GM18951 (cell line): ENCODE data around the gene SPECC1L.

ENCODE experiments used
- POLR2A ChIP-seq: IDR thresholded peaks from 4 replicates; pipeline ENCODE4 v1.6.1; 2011; ENCODE audit warnings: mild to moderate bottlenecking; ENCODE audit not compliant: insufficient read length, insufficient read depth; ENCODE audit errors: extremely low read depth
- in situ Hi-C: fragments of 300-500 bp; cut with MboI; formaldehyde crosslinking; loops from one replicate; pipeline ENCODE4 v1.12.0; 2022; ENCODE audit warnings: low sequenced_read_pairs, mixed read lengths, inconsistent platforms; ENCODE audit not compliant: unreplicated experiment

The SPECC1L gene

DNA sequence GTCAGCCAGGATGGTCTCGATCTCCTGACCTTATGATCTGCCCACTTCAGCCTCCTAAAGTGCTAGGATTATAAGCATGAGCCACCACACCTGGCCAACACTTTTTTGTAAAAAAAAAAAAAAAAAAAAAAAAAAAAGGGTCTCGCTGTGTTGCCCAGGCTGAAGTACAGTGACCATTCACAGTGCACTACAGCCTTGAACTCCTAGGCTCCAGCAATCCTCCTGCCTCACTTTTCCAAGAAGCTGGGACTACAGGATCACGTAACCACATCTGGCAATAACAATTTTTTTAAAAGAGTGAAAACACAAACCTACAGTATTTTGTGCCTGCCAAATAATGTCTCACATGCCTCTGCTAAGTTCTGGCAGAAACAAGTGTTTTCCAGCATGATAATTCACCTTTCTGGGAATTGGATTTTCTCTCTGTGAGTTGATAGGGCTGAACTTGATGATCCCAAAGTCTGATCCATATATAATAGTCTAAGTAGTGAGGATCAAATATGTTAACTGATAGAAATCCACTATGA is 187.3 kb downstream of the SPECC1L start:
- in situ Hi-C loops: no loop called here
- no peak for TF ChIP-seq POLR2A

DNA sequence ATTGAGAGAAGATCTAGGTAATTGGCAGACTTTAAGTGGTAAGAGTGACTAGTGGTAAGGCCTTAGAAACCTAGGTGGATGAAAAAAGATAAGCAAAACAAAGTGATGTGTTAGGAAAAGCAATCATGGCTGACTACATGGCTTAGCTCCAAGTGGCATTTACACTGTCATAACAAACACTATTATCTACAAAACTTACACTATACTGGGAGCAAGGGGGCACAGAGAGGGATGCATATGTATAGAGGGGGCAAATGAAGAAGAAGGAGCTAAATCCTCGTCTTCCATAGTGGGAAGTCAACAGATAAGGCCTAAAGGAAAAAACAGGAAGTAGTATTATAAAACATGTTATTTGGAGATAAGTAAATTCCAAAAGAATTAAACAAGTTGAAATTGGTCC is 189.3 kb downstream of the SPECC1L start:
- in situ Hi-C loops: no loop called here

DNA sequence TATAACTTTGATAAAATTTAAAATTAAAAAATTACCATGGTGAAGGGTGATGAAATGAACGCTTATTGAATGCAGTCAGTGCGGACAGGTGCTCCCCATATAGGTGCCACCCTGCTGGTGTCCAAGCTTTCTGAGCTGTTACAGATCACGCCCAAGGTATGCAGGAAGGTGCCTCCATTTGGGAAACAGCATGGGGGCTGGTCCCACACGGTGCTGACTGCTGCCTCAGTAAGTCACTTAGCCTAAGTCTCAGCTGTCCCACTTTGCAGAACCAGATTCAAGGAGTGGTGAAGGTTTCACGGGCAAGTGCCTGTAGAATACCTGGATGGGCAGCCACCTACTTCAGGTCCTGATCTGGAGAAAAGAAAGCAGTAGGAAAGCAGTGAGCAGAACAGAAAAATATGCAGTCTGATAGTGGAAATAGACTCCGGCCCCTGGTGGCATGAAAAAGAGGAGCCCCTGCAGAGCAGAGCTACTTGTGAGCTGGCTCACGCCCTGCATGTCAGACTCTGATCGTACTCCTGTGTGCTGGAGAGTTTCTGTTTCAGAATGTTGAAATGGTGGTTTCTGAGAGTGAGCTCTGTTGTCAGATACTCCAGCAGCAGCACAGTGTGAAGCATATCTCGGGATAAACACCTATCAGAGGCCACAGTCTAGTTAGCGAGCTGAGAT is 189.9 kb downstream of the SPECC1L start:
- in situ Hi-C loops: no loop called here
- TF ChIP-seq POLR2A: no peak

More for the DNA sequence above, 189.3 kb downstream of the SPECC1L start:
- no peak for TF ChIP-seq POLR2A

DNA sequence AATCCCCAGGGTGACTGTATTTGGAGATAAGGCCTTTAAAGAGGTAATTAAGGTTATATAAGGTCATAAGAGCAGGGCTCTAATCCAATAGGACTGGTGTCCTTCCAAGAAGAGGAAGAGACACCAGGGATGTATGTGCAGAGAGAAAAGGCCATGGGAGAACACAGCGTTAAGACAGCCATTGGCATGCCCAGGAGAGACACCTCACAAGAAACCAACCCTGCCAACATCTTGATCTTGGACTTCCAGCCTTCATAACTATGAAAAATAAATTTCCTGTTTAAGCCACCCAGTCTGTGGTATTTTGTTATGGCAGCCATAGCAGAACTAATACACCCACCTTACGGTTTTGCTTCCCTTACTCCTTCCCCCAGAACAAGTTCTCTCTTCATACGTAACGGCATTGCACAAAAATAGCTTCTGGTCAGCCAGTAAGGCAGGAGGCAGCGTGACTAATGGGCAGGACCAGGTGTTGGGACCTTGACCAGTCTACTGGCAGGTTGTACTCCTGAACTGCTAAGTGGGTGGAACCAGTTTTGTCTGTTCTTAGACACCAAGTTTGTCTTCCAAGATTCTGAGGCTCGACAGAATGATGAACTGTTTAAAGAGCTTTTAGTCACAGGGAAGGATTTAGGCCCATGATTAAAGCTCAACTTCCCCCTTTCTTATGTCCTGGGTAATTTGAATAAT is 192.6 kb downstream of the SPECC1L start:
- TF ChIP-seq POLR2A: no peak
- in situ Hi-C loops: no loop called here

DNA sequence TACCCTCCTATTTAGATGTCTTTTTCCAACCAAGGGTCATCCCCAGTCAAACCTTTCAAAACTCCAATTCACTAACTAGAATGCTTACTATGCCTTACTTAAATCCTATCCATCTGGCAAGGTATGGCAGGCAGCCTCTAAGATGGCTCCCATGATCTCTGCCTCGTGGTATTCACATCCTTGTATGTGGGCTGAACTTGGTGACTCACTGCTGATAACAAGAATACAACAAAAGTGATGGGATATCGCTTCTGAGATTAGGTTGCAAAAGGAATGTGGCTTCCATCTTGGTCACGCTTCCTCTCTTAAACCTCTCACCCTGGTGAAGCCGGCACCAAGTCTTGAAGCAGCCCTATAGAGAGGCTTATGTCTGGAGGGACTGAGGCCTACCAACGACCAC is 194.9 kb downstream of the SPECC1L start:
- in situ Hi-C loops: no loop called here
- no peak for TF ChIP-seq POLR2A

DNA sequence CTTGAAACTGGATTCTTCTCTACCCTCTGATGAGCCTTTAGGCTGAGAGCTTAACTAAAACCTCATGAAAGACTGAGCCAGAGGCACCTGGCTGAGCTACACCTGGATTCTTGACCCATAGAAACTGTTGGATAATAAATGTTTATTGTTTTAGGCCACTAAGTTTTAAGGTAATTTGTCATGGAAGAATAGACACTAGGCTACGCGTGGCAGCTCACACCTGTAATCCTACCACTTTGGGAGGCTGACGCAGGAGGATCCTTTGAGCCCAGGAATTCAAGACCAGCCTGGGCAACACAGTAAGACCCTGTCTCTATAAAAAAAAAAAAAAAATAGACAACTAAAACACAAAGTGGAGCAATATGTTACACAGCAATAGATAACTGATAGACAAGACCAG is 195.3 kb downstream of the SPECC1L start:
- no peak for TF ChIP-seq POLR2A
- in situ Hi-C loops: no loop called here

DNA sequence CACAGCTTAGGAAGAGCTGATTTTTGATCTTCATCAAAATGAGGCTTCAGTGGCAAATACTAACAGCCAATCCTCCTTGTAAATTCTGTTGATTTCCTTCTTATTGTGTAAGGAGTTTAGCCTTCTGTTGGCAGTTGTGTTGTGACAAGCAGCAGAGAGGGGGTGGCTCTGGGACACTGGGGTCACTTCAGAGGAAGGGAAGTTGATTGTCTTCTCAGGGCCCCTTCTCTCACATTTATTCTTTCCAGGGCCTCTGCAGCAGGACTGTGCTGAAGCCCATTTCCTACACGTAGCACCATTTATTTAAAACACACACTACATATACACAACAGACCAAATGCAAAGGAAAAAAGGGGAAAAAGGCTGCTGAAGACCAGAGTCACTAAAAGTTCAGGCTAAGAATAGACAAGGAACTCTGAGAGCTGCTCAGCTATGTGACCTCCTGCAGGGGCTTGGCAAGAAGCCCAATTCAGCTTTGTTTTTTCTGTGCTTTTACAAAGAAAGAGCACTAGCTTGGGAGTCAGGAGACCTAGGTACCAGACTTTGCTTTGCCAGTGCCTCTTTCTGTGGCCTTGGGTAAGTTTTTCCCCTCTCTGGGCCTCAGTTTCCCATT is 196.2 kb downstream of the SPECC1L start:
- in situ Hi-C loops: no loop called here
- TF ChIP-seq POLR2A: no peak

DNA sequence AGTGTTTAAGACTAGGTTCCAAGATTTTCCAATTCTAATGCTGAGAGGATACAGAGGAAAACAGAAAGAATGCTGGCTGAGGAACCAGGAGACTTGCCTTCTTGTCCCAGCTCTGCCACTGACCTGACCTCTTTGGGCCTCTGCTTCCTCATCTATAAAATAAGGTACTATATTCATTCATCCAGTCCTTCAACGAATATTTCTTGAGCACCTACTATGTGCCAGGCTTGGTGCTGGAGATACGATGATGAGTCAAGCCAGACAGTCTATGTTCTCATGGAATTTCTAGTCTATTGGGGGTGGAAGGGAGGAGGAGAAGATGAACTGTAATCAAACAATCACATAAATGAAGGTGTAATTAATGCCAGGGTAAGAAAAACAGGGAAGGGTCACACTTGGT is 196.7 kb downstream of the SPECC1L start:
- no peak for TF ChIP-seq POLR2A
- in situ Hi-C loops: no loop called here
